ENCODE results near the gene FYCO1. TPM values are rescaled to one million over a fixed set of nuclear protein-coding genes. Genes with fewer than 3 reads are reported as not detected.

The FYCO1 gene
- total and polyA plus RNA-seq, 9 of the 15 experiments (the other 6 are each of a cell fraction or from before 2014, with no cell fraction given) = 2.1 to 13.8 (median 7.4) TPM

GRCh38 chr3:45954306-45954705 lies 41.3 kb downstream of the FYCO1 start:
- DNase-seq (ENCODE audit: extremely low read depth in 1 of 4, low spot score in 3 of 4) (no peak), FAIRE-seq (no peak), ATAC-seq (no peak)
- TF ChIP-seq ZNF143 (CRISPR knock-in tag; IDR thresholded peaks at IDR 0.05) = no peak
- no peak for TF ChIP-seq C11orf30 (IDR thresholded peaks at IDR 0.05; ENCODE audit: low read depth)
- TF ChIP-seq ZNF76 (CRISPR knock-in tag; IDR thresholded peaks at IDR 0.05; ENCODE audit: borderline replicate concordance) = no peak
- TF ChIP-seq ZZZ3 (IDR thresholded peaks at IDR 0.05) = no peak
- no peak for TF ChIP-seq CAMTA2 (CRISPR knock-in tag; conservative IDR thresholded peaks at IDR 0.05)
- no peak for TF ChIP-seq NR1H2 (CRISPR knock-in tag; IDR thresholded peaks at IDR 0.05)
- no peak for TF ChIP-seq HDGF (IDR thresholded peaks at IDR 0.05)
- TF ChIP-seq, protein P1, sequence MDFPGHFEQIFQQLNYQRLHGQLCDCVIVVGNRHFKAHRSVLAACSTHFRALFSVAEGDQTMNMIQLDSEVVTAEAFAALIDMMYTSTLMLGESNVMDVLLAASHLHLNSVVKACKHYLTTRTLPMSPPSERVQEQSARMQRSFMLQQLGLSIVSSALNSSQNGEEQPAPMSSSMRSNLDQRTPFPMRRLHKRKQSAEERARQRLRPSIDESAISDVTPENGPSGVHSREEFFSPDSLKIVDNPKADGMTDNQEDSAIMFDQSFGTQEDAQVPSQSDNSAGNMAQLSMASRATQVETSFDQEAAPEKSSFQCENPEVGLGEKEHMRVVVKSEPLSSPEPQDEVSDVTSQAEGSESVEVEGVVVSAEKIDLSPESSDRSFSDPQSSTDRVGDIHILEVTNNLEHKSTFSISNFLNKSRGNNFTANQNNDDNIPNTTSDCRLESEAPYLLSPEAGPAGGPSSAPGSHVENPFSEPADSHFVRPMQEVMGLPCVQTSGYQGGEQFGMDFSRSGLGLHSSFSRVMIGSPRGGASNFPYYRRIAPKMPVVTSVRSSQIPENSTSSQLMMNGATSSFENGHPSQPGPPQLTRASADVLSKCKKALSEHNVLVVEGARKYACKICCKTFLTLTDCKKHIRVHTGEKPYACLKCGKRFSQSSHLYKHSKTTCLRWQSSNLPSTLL (IDR thresholded peaks at IDR 0.05) = no peak
- TF ChIP-seq, protein P2, sequence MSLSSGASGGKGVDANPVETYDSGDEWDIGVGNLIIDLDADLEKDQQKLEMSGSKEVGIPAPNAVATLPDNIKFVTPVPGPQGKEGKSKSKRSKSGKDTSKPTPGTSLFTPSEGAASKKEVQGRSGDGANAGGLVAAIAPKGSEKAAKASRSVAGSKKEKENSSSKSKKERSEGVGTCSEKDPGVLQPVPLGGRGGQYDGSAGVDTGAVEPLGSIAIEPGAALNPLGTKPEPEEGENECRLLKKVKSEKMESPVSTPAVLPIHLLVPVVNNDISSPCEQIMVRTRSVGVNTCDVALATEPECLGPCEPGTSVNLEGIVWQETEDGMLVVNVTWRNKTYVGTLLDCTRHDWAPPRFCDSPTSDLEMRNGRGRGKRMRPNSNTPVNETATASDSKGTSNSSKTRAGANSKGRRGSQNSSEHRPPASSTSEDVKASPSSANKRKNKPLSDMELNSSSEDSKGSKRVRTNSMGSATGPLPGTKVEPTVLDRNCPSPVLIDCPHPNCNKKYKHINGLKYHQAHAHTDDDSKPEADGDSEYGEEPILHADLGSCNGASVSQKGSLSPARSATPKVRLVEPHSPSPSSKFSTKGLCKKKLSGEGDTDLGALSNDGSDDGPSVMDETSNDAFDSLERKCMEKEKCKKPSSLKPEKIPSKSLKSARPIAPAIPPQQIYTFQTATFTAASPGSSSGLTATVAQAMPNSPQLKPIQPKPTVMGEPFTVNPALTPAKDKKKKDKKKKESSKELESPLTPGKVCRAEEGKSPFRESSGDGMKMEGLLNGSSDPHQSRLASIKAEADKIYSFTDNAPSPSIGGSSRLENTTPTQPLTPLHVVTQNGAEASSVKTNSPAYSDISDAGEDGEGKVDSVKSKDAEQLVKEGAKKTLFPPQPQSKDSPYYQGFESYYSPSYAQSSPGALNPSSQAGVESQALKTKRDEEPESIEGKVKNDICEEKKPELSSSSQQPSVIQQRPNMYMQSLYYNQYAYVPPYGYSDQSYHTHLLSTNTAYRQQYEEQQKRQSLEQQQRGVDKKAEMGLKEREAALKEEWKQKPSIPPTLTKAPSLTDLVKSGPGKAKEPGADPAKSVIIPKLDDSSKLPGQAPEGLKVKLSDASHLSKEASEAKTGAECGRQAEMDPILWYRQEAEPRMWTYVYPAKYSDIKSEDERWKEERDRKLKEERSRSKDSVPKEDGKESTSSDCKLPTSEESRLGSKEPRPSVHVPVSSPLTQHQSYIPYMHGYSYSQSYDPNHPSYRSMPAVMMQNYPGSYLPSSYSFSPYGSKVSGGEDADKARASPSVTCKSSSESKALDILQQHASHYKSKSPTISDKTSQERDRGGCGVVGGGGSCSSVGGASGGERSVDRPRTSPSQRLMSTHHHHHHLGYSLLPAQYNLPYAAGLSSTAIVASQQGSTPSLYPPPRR (CRISPR knock-in tag; IDR thresholded peaks at IDR 0.05; ENCODE audit: borderline replicate concordance) = no peak
- no peak for TF ChIP-seq FOXK1 (CRISPR knock-in tag; IDR thresholded peaks at IDR 0.05; ENCODE audit: borderline replicate concordance)
- no peak for TF ChIP-seq HMG20A (CRISPR knock-in tag; conservative IDR thresholded peaks at IDR 0.05)
- TF ChIP-seq CCNT2 (IDR thresholded peaks at IDR 0.05; ENCODE audit: borderline replicate concordance, extremely low read depth, insufficient read length, low read depth, low read length) = no peak
- no peak overlapping the region for H3K9ac ChIP-seq (ENCODE audit: insufficient read depth in 1 of 2, low read depth in 2 of 2, low read length in 2 of 2)
- POLR2A ChIA-PET = interaction anchor here (0.6 to 1.3 kb wide), 4 partner anchors 10 to 505 kb away, joined by 3 to 7 read pairs (median 4); no protein-coding TSS in a partner anchor
- peaks cover 8% of the 10 kb centered on the region for H3K9me1 ChIP-seq (ENCODE audit: control insufficient read depth, insufficient read depth, low read length)
- no peaks in the 10 kb centered on the region for H4K20me1 ChIP-seq (replicated peaks; ENCODE audit: control insufficient read depth, insufficient read depth, low read length)
- CTCF ChIA-PET (ENCODE audit: low intra/inter-chr PET ratio) = no interaction called here
- BruUV-seq (replicated peaks) = no TSS peak
- no peak overlapping the region for H2AFZ ChIP-seq (ENCODE audit: low read depth, low read length)
- in situ Hi-C loops (cut with MboI) (no loop called here), intact Hi-C loops (cut with micrococcal nuclease) (no loop called here)
- peaks cover 96% of the 10 kb centered on the region for H3K36me3 ChIP-seq (ENCODE audit: control insufficient read depth, insufficient read depth, low read length)
- H3K4me1 ChIP-seq (replicated peaks in 1 of 2; ENCODE audit: control insufficient read depth in 2 of 2, insufficient read depth in 2 of 2, low read length in 2 of 2) = no peaks in the 10 kb centered on the region
- H3K27me3 ChIP-seq (ENCODE audit: control insufficient read depth in 2 of 2, insufficient read depth in 2 of 2, low read length in 2 of 2) = no peaks in the 10 kb centered on the region
- H3K4me3 ChIP-seq = no peak overlapping the region
- no peak overlapping the region for H3K27ac ChIP-seq (ENCODE audit: extremely low read depth, low read depth, low read length)
- H3K79me2 ChIP-seq (ENCODE audit: control insufficient read depth, insufficient read depth, low read length) = no peaks in the 10 kb centered on the region
- no peaks in the 10 kb centered on the region for H3K9me3 ChIP-seq (replicated peaks; ENCODE audit: control insufficient read depth, insufficient read depth, low read depth, low read length)
- H3K4me2 ChIP-seq (ENCODE audit: insufficient read depth, low read length) = no peak overlapping the region
- 95% methylated on average over 3 of the region's 3 CpGs for WGBS (ENCODE audit: insufficient coverage, low coverage, missing lambda C conversion rate)

Data from K562 (cell line).